HepG2 (cell line): ENCODE measurements around the gene SNAPC4. TPM values are rescaled to one million over a fixed set of nuclear protein-coding genes. Genes with fewer than 3 reads are reported as not detected.
A peak's percentile ranks its signal among the peaks of the same experiment; 100 is the strongest.

Source experiments
- ATRX ChIP-seq: sonication (generic); formaldehyde crosslinking; IDR thresholded peaks from 2 replicates; pipeline ENCODE4 v1.4.0; 2020; ENCODE audit warnings: missing genetic modification reagents, borderline replicate concordance
- FOXA1 ChIP-seq, 2 experiments: fragments of 450-650 bp in 1 of 2; sonication (generic) in 1 of 2; formaldehyde crosslinking in 1 of 2; IDR thresholded peaks; 2 replicates each; pipeline versions ENCODE4 v1.4.0 to v1.6.1; 2016 to 2020; ENCODE audit warnings: missing genetic modification reagents in 1 of 2
- HNF4G ChIP-seq, 2 experiments: sonication (generic) in 1 of 2; formaldehyde crosslinking in 1 of 2; IDR thresholded peaks; 2 replicates each; pipeline versions ENCODE4 v1.4.0 to v1.6.1; 2011 to 2020; ENCODE audit warnings: borderline replicate concordance in 2 of 2, low read depth in 2 of 2, mild to moderate bottlenecking in 2 of 2, low read length in 1 of 2, missing genetic modification reagents in 1 of 2, moderate library complexity in 1 of 2
- IKZF5 ChIP-seq: IDR thresholded peaks from 2 replicates; pipeline ENCODE4 v1.6.1; 2018; ENCODE audit warnings: missing genetic modification reagents, mild to moderate bottlenecking, missing compliant biosample characterization
- JARID2 ChIP-seq: sonication (generic); formaldehyde crosslinking; IDR thresholded peaks from 2 replicates; pipeline ENCODE4 v1.8.1; 2023; ENCODE audit warnings: missing genetic modification reagents, inconsistent platforms; ENCODE audit not compliant: insufficient replicate concordance
- KLF13 ChIP-seq: sonication (generic); formaldehyde crosslinking; IDR thresholded peaks from 2 replicates; pipeline ENCODE4 v1.4.0; 2020; ENCODE audit warnings: mild to moderate bottlenecking, missing genetic modification reagents
- KMT2B ChIP-seq: IDR thresholded peaks from 2 replicates; pipeline ENCODE4 v1.6.1; 2016; ENCODE audit warnings: missing genetic modification reagents, missing compliant biosample characterization
- MAFF ChIP-seq: IDR thresholded peaks from 2 replicates; pipeline ENCODE4 v1.6.1; 2011; ENCODE audit warnings: low read depth, low read length, improper control_type of control experiment
- NFIB ChIP-seq: sonication (generic); formaldehyde crosslinking; IDR thresholded peaks from 2 replicates; pipeline ENCODE4 v1.9.0; 2021; ENCODE audit warnings: missing genetic modification reagents, mild to moderate bottlenecking, borderline replicate concordance
- NR2F6 ChIP-seq, 2 experiments: IDR thresholded peaks; 2 replicates each; pipeline ENCODE4 v1.6.1; 2016; ENCODE audit warnings: antibody characterized with exemption in 1 of 2, mild to moderate bottlenecking in 1 of 2
- PAWR ChIP-seq: sonication (generic); formaldehyde crosslinking; IDR thresholded peaks from 2 replicates; pipeline ENCODE4 v1.4.0; 2020; ENCODE audit warnings: missing genetic modification reagents, mild to moderate bottlenecking, borderline replicate concordance
- PTBP1 ChIP-seq: fragments of 200-400 bp; formaldehyde crosslinking; IDR thresholded peaks from 2 replicates; pipeline ENCODE4 v1.6.1; 2018; ENCODE audit warnings: low read length, low read depth; ENCODE audit not compliant: poor library complexity, severe bottlenecking
- SIX4 ChIP-seq: sonication (generic); formaldehyde crosslinking; IDR thresholded peaks from 2 replicates; pipeline ENCODE4 v1.4.0; 2020; ENCODE audit warnings: missing genetic modification reagents
- ZNF44 ChIP-seq: sonication (generic); formaldehyde crosslinking; IDR thresholded peaks from 2 replicates; pipeline ENCODE4 v1.5.1; 2020; ENCODE audit warnings: mild to moderate bottlenecking, missing genetic modification reagents
- ZNF619 ChIP-seq: sonication (generic); formaldehyde crosslinking; IDR thresholded peaks from 2 replicates; pipeline ENCODE4 v1.4.0; 2020; ENCODE audit warnings: mild to moderate bottlenecking, missing genetic modification reagents
- ZNF883 ChIP-seq: sonication (generic); formaldehyde crosslinking; IDR thresholded peaks from 2 replicates; pipeline ENCODE4 v1.5.1; 2020; ENCODE audit warnings: mild to moderate bottlenecking, missing genetic modification reagents; ENCODE audit errors: not compliant biosample characterization
- polyA plus RNA-seq, 8 experiments: library from polyadenylated mRNA; depleted of rRNA in 3 of 8; stranded (reverse) in 7 of 8; unstranded in 1 of 8; fragments of >200 nt; fragmentation: Illumina TruSeq in 4 of 8; extraction: Trizol in 4 of 8; gene quantifications; 2 replicates each; pipeline versions ENCODE4 v1.2.1 to v1.2.3, GENCODE V29; 2011 to 2016; ENCODE audit warnings: low read depth in 4 of 8, missing spikeins in 1 of 8, mixed read lengths in 1 of 8; ENCODE audit not compliant: insufficient read depth in 1 of 8
- total RNA-seq, 5 experiments: library from RNA; depleted of rRNA; stranded (reverse); fragments of >200 nt; fragmentation: Illumina TruSeq; extraction: Trizol; gene quantifications; 2 replicates each; pipeline ENCODE4 v1.2.3, GENCODE V29; 2016; ENCODE audit warnings: low read depth in 1 of 5
- TF ChIP-seq, protein P1 (sequence below): sonication (generic); formaldehyde crosslinking; IDR thresholded peaks from 2 replicates; pipeline ENCODE4 v1.4.0; 2020; ENCODE audit warnings: mild to moderate bottlenecking, missing genetic modification reagents, borderline replicate concordance
- TF ChIP-seq, protein P2 (sequence below): IDR thresholded peaks from 2 replicates; pipeline ENCODE4 v1.6.1; 2016; ENCODE audit warnings: missing biosample characterization, missing genetic modification reagents, low read depth
- TF ChIP-seq, protein P3 (sequence below): sonication (generic); formaldehyde crosslinking; IDR thresholded peaks from 2 replicates; pipeline ENCODE4 v1.8.0; 2022; ENCODE audit warnings: missing genetic modification reagents, mild to moderate bottlenecking, borderline replicate concordance

SNAPC4 gene
- total and polyA plus RNA-seq, 2 of the 13 experiments (the other 11 are each of a cell fraction or from before 2014, with no cell fraction given): 2.0 to 6.0 TPM

- TF ChIP-seq KMT2B (no peak), KLF13 (no peak), NFIB (CRISPR knock-in tag) (no peak), PTBP1 (no peak), ZNF883 (CRISPR knock-in tag) (peak; percentile 7), HNF4G (IDR thresholded peaks at IDR 0.05; ENCODE audit: borderline replicate concordance, low read depth, low read length) (no peak), HNF4G (CRISPR knock-in tag; IDR thresholded peaks at IDR 0.05; ENCODE audit: borderline replicate concordance, low read depth) (no peak), ATRX (no peak), IKZF5 (peak; percentile 47; the same call in 1 of the 2 replicates), NR2F6 (IDR thresholded peaks at IDR 0.05) (no peak), NR2F6 (CRISPR knock-in tag; IDR thresholded peaks at IDR 0.05) (peak; percentile 63), ZNF44 (CRISPR knock-in tag) (no peak), MAFF (no peak), ZNF619 (CRISPR knock-in tag) (no peak), PAWR (CRISPR knock-in tag) (no peak), FOXA1 (IDR thresholded peaks at IDR 0.05) (no peak), FOXA1 (CRISPR knock-in tag; IDR thresholded peaks at IDR 0.05) (no peak), JARID2 (CRISPR knock-in tag) (peak; percentile 40), SIX4 (CRISPR knock-in tag) (0 out of 2 replicates have a peak, but pooled peaks have one; percentile 24)
- TF ChIP-seq, protein P1, sequence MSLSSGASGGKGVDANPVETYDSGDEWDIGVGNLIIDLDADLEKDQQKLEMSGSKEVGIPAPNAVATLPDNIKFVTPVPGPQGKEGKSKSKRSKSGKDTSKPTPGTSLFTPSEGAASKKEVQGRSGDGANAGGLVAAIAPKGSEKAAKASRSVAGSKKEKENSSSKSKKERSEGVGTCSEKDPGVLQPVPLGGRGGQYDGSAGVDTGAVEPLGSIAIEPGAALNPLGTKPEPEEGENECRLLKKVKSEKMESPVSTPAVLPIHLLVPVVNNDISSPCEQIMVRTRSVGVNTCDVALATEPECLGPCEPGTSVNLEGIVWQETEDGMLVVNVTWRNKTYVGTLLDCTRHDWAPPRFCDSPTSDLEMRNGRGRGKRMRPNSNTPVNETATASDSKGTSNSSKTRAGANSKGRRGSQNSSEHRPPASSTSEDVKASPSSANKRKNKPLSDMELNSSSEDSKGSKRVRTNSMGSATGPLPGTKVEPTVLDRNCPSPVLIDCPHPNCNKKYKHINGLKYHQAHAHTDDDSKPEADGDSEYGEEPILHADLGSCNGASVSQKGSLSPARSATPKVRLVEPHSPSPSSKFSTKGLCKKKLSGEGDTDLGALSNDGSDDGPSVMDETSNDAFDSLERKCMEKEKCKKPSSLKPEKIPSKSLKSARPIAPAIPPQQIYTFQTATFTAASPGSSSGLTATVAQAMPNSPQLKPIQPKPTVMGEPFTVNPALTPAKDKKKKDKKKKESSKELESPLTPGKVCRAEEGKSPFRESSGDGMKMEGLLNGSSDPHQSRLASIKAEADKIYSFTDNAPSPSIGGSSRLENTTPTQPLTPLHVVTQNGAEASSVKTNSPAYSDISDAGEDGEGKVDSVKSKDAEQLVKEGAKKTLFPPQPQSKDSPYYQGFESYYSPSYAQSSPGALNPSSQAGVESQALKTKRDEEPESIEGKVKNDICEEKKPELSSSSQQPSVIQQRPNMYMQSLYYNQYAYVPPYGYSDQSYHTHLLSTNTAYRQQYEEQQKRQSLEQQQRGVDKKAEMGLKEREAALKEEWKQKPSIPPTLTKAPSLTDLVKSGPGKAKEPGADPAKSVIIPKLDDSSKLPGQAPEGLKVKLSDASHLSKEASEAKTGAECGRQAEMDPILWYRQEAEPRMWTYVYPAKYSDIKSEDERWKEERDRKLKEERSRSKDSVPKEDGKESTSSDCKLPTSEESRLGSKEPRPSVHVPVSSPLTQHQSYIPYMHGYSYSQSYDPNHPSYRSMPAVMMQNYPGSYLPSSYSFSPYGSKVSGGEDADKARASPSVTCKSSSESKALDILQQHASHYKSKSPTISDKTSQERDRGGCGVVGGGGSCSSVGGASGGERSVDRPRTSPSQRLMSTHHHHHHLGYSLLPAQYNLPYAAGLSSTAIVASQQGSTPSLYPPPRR (CRISPR knock-in tag): 0 out of 2 replicates have a peak, but pooled peaks have one; percentile 53
- TF ChIP-seq, protein P2, sequence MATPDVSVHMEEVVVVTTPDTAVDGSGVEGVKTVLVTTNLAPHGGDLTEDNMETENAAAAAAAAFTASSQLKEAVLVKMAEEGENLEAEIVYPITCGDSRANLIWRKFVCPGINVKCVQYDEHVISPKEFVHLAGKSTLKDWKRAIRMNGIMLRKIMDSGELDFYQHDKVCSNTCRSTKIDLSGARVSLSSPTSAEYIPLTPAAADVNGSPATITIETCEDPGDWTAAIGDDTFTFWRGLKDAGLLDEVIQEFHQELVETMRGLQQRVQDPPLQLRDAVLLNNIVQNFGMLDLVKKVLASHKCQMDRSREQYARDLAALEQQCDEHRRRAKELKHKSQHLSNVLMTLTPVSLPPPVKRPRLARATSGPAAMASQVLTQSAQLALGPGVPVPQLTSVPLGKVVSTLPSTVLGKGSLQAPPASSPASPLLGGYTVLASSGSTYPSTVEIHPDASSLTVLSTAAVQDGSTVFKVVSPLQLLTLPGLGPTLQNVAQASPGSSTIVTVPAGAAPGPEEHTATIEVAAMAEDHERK: no peak
- TF ChIP-seq, protein P3, sequence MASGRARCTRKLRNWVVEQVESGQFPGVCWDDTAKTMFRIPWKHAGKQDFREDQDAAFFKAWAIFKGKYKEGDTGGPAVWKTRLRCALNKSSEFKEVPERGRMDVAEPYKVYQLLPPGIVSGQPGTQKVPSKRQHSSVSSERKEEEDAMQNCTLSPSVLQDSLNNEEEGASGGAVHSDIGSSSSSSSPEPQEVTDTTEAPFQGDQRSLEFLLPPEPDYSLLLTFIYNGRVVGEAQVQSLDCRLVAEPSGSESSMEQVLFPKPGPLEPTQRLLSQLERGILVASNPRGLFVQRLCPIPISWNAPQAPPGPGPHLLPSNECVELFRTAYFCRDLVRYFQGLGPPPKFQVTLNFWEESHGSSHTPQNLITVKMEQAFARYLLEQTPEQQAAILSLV (CRISPR knock-in tag): no peak
Observed at GRCh38 chr9:136372561-136373299, 27.2 kb downstream of the SNAPC4 start (continued).
